ENCODE results near the gene NAGPA. TPM values are rescaled to one million over a fixed set of nuclear protein-coding genes. Genes with fewer than 3 reads are reported as not detected.

NAGPA gene, protein sequence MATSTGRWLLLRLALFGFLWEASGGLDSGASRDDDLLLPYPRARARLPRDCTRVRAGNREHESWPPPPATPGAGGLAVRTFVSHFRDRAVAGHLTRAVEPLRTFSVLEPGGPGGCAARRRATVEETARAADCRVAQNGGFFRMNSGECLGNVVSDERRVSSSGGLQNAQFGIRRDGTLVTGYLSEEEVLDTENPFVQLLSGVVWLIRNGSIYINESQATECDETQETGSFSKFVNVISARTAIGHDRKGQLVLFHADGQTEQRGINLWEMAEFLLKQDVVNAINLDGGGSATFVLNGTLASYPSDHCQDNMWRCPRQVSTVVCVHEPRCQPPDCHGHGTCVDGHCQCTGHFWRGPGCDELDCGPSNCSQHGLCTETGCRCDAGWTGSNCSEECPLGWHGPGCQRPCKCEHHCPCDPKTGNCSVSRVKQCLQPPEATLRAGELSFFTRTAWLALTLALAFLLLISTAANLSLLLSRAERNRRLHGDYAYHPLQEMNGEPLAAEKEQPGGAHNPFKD
- total RNA-seq, result 16.2 TPM

GRCh38 chr16:5033256-5034166, at the start of gene NAGPA:
TSS of gene NAGPA (minus strand) at chr16:5033935. CDS start at chr16:5033914, 21 bp downstream.

DNA sequence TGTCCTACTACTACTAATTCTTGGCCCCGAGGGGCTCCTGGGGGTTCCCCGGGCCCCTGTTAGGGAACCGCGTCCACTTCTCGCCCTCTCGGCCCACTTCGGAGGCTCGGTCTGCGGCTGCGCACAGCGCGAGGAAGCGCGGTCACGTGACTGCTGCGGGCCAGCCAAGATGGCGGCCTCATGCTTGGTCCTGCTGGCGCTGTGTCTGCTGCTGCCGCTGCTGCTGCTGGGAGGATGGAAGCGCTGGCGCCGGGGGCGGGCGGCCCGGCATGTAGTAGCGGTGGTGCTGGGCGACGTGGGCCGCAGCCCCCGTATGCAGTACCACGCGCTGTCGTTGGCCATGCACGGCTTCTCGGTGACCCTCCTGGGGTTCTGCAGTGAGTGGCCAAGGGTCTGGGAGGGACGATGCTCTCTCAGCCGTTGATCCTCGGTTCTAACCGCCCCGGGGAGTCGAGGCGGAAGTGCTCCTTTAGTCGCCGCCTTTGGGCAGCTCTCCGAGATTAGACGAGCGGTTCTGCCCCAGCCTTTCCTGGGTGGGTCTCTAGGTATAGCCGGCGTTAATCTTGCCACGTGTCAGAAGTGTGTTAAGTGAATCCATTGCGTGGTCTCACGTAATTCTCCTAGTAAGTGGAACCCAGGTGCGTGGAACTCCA, 38.1 kb upstream of the NAGPA start, which contains the start of gene ALG1:
Gene ALG1 (plus strand): TSS at position 163 of the 653 bp plus-strand sequence. CDS start 7 bp downstream, at position 170.

GRCh38 chr16:5065813-5066212, 32.1 kb upstream of the NAGPA start, which contains the start of gene C16orf89:
TSS of gene C16orf89 (minus strand) at chr16:5065956. CDS start at chr16:5065908, 48 bp downstream.

Other genes with a start within 250 kb of the NAGPA start
- gene SEPTIN12, start 245.6 kb downstream of the NAGPA start, total RNA-seq, result not detected
- 10.1 TPM for gene SMIM22, start 238.6 kb downstream of the NAGPA start, total RNA-seq
- 19.6 TPM for gene ROGDI, start 231.3 kb downstream of the NAGPA start, total RNA-seq
- gene GLYR1, start 186.6 kb downstream of the NAGPA start, total RNA-seq, result 67.5 TPM
- gene UBN1, start 186.5 kb downstream of the NAGPA start, total RNA-seq, result 27.6 TPM
- gene PPL, start 96.8 kb downstream of the NAGPA start, total RNA-seq, result 22.7 TPM
- 0.82 TPM for gene SEC14L5, start 75.6 kb downstream of the NAGPA start, total RNA-seq
- 5.7 TPM for gene C16orf89, start 32.0 kb upstream of the NAGPA start, total RNA-seq
- 23.4 TPM for gene ALG1, start 37.9 kb upstream of the NAGPA start, total RNA-seq
- gene EEF2KMT, start 63.9 kb upstream of the NAGPA start, total RNA-seq, result 8.4 TPM

All from metanephros (tissue), 1 donor.